ENCODE results near the gene TBC1D8. TPM values are rescaled to one million over a fixed set of nuclear protein-coding genes. Genes with fewer than 3 reads are reported as not detected.

The TBC1D8 gene
- total and polyA plus RNA-seq, 2 of the 8 experiments (the other 6 are each of a cell fraction or from before 2014, with no cell fraction given), result 20.8 to 21.8 TPM

DNA sequence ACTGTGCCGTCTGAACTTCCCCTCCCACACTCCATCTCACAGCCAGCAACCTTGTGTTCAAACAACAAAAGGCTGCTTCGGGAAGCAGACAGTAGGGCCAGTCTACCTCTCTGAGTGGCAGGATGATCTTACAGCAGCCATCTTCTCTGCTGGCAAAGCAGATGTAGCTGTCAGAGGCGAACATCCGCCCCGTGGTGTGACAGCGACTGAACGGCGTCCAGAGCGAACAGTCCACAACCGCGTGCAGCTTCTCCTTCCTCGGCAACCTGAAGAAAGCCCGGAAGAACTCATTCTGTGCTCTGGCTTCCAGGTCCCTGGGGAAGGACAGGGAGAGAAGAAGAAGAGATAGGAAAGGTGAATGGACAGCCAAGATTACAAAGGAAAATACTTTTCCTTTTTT is 111.1 kb downstream of the TBC1D8 start (continued):
- no peak for TF ChIP-seq SP1 (IDR thresholded peaks at IDR 0.05; ENCODE audit: low read depth, low read length)
- no peak for TF ChIP-seq POU5F1 (IDR thresholded peaks at IDR 0.05; ENCODE audit: low read depth, low read length)
- no peak for TF ChIP-seq HDAC6 (IDR thresholded peaks at IDR 0.05; ENCODE audit: low read depth, low read length)
